GM19467 (cell line): ENCODE measurements around the gene CALHM2.
A peak's percentile ranks its signal among the peaks of the same experiment; 100 is the strongest.
"Not testable (repeated sequence)": the region's sequence is repeated elsewhere in the genome, so short reads cannot be mapped to it uniquely, and the experiment has no call there.

Source experiments
- ATAC-seq: cut with Tn5 transposase; IDR thresholded peaks from one replicate; pipeline ENCODE4 v1.9.1; 2021; ENCODE audit warnings: mild to moderate bottlenecking, moderate library complexity; ENCODE audit not compliant: unreplicated experiment

Gene CALHM2

GRCh38 chr10:103451831-103452505 is at the start of gene CALHM2:
Gene CALHM2, minus strand, starts transcription at chr10:103452370. Its CDS starts 2,429 bp downstream, at chr10:103449941.
- ATAC-seq, result peak; percentile 63

- ATAC-seq, result no peak
Measured at GRCh38 chr10:103501186-103501585, 49.0 kb upstream of the CALHM2 start.

GRCh38 chr10:103500481-103500880 is 48.3 kb upstream of the CALHM2 start:
- ATAC-seq, result no peak

GRCh38 chr10:103499881-103500280 is 47.7 kb upstream of the CALHM2 start:
- ATAC-seq, result no peak

- ATAC-seq, result no peak
Measured at GRCh38 chr10:103498936-103499638, 46.9 kb upstream of the CALHM2 start.

- no peak for ATAC-seq
Measured at GRCh38 chr10:103497161-103497915, 45.2 kb upstream of the CALHM2 start.

- no peak for ATAC-seq
Measured at GRCh38 chr10:103495321-103495720, 43.2 kb upstream of the CALHM2 start.

- no peak for ATAC-seq
Measured at GRCh38 chr10:103493916-103494877, 42.0 kb upstream of the CALHM2 start.

GRCh38 chr10:103493362-103493915 is 41.3 kb upstream of the CALHM2 start, which contains the start of gene NEURL1:
Gene NEURL1, plus strand, starts transcription at chr10:103493705. Its CDS starts 683 bp downstream, at chr10:103494388.
- no peak for ATAC-seq

GRCh38 chr10:103492655-103493261 is 40.6 kb upstream of the CALHM2 start:
- no peak for ATAC-seq

GRCh38 chr10:103491729-103492364 is 39.7 kb upstream of the CALHM2 start:
- no peak for ATAC-seq

- peak; percentile 13 for ATAC-seq
Measured at GRCh38 chr10:103490986-103491314, 38.8 kb upstream of the CALHM2 start.

- no peak for ATAC-seq
Measured at GRCh38 chr10:103487410-103487708, 35.2 kb upstream of the CALHM2 start.

- ATAC-seq, result not testable (repeated sequence)
Measured at GRCh38 chr10:103486635-103487409, 34.7 kb upstream of the CALHM2 start.

GRCh38 chr10:103481974-103482531 is 29.9 kb upstream of the CALHM2 start:
- no peak for ATAC-seq

- no peak for ATAC-seq
Measured at GRCh38 chr10:103480521-103480920, 28.4 kb upstream of the CALHM2 start.

- ATAC-seq, result no peak
Measured at GRCh38 chr10:103479135-103479534, 27.0 kb upstream of the CALHM2 start, which contains the start of gene CALHM3. Gene CALHM3, minus strand, starts transcription at chr10:103479240. Its CDS starts 208 bp downstream, at chr10:103479032.

- ATAC-seq, result no peak
Measured at GRCh38 chr10:103478671-103479070, 26.5 kb upstream of the CALHM2 start.
